ENCODE data around the gene CWC27. TPM values are rescaled to one million over a fixed set of nuclear protein-coding genes. Genes with fewer than 3 reads are reported as not detected.

Gene CWC27
- total RNA-seq, 1 donor from 2014 or later: 23.3 TPM

DNA sequence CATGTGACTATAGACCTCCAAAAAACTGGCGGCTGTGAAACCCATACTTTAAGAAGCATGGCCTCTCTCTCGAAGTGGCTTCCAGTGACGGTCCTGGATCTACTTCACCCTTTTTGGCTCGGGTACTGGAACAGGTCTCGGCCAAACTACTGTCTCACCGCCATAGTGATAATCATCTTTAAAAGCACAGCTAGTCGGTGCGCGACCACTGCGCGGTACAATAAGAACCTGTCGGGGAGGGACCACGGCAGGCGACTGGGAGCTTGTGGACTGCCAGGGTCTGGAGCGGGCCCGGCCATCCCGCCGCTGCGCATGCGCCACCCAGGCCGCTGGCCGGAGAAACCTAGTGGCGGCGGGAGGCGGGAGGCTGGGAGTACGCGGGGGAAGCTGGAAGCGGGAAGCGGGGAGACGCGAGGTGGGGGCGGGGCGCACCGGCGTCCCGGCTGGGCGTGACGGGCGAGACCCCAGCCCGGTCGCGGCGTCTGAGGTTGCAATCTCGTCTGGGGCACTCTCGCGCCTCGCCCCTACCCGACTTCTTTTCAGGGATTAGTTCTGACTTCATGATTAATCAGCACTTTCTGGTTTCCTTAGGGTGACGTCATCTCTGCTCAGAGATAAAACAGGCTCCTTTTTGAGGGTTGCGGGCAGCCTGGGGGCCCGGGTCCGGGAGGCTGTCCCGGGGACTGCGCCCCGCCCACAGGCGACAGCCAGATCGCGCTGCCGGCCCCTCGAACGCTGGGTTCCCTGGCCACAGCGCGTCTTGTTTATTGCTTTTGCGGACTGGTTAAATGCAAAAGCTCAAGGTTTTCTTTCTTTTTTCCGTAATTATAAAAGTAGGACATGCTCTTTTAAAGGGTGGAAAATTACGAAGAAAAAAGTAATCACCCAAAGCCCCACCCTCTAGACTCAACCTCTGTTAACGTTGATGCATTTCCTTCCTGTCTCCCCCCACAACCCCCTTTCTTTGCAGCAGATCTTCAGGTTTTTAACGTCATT, 266.8 kb downstream of the CWC27 start:
- H3K36me3 Mint-ChIP-seq (ENCODE audit: unreplicated experiment): no peaks in the 10 kb centered on the region
- peaks cover 6% of the 10 kb centered on the region for H3K9me3 Mint-ChIP-seq (ENCODE audit: unreplicated experiment)
- H3K4me3 Mint-ChIP-seq (ENCODE audit: unreplicated experiment): peak overlapping the region; percentile 83
- peak; percentile 95 for DNase-seq
- peak overlapping the region; percentile 87 for H3K27ac Mint-ChIP-seq (ENCODE audit: unreplicated experiment)
- H3K4me1 Mint-ChIP-seq (ENCODE audit: low read depth, unreplicated experiment): peaks cover 14% of the 10 kb centered on the region
- TF ChIP-seq CTCF (IDR thresholded peaks at IDR 0.05; ENCODE audit: partially characterized antibody, unreplicated experiment): peak; percentile 10
- no peaks in the 10 kb centered on the region for H3K27me3 Mint-ChIP-seq (ENCODE audit: unreplicated experiment)

DNA sequence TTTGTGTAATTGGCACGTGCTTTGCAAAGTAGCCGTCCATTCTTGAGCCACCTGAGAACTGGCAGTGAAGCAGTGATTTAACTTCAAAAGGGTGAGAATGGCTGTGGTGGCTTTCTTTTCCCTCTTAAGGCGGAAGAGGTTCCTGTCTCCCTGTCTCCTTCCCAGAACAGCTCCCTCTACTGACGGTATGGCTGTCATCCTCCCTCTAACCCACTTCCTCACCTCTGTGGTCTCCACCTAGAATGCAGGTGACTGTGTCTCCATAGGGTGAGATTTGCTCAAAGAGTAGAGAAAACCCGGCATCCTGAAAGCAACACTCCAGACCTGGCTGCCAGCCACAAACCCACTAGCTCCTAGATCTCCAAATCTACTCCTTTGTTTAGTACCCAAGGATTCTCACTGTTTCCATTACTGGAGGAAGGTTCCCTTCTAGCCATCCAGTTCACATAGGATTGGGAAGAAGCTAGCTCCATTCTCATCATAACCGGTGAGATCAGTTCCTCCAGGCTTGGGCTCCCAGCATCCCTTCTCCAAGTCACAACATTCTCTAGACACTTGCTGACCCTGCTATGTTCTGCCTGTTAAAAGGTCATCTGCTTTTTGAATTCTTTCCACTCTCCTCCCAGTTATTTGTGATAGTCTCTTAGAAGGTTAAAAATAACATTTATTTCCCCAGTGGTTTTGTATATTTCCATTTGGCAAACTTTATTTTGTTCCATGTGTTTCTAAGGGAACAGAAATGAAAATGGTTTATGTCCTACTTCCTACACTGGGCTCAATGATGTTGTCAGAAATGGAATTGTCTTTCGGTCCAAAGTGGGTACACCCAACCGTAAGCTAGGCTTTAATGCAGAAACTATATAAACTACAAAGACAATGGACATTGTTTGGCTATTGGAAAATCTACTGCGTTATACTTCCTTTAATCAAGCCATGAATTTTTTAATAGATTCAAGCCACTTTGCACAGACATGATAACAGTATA, 269.4 kb downstream of the CWC27 start:
- H3K9me3 Mint-ChIP-seq (ENCODE audit: unreplicated experiment): peaks cover 4% of the 10 kb centered on the region
- no peak for DNase-seq
- H3K27me3 Mint-ChIP-seq (ENCODE audit: unreplicated experiment): peaks cover 2% of the 10 kb centered on the region
- H3K4me1 Mint-ChIP-seq (ENCODE audit: low read depth, unreplicated experiment): peaks cover 14% of the 10 kb centered on the region
- peak; percentile 32 for TF ChIP-seq CTCF (IDR thresholded peaks at IDR 0.05; ENCODE audit: partially characterized antibody, unreplicated experiment)
- no peaks in the 10 kb centered on the region for H3K36me3 Mint-ChIP-seq (ENCODE audit: unreplicated experiment)
- H3K4me3 Mint-ChIP-seq (ENCODE audit: unreplicated experiment): no peak overlapping the region
- no peak overlapping the region for H3K27ac Mint-ChIP-seq (ENCODE audit: unreplicated experiment)

DNA sequence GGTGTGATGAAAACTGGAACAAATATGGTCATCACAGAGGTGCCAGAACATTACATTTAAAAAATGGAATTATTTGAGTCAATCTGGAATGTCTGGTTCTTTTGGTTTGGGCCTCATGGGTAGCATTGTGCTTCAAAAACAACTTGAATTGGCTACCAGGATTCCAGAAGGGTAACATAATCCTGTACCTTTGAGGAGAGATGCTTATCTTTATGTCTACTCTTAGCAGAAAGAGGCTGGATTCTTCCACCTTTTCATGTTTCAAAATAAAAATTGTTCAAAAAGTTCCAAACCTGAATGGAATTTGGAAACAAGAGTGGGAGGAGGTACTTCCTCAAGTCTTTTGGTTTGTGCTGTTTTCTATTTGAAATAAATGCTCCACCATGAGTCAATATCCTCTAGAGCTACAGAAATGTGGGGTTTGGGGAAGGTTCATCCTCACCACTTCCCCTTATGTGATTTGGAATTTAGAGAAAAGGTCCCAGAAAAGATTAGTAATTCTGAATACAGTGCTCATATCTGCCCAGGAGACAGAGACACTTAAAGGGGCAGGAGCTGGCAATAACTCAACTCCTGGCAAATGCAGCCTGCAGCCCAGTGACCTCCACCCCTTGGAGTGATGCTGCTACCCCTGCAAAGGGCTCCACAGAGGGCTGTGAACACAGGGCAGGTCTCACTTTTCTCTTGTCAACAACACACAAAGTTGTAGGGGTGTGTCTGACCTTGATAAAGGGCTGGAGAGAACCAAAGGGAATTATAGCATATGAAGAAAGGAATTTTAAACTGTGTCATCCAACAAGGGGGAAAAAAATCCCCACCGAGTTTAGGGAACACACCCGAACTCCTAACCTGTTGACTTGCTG, 272.8 kb downstream of the CWC27 start:
- Mint-ChIP-seq H3K4me3 (ENCODE audit: unreplicated experiment) (no peak overlapping the region), H3K4me1 (ENCODE audit: low read depth, unreplicated experiment) (no peaks in the 10 kb centered on the region), H3K27me3 (ENCODE audit: unreplicated experiment) (peaks cover 2% of the 10 kb centered on the region), H3K36me3 (ENCODE audit: unreplicated experiment) (no peaks in the 10 kb centered on the region), H3K9me3 (ENCODE audit: unreplicated experiment) (peaks cover 2% of the 10 kb centered on the region), H3K27ac (ENCODE audit: unreplicated experiment) (no peak overlapping the region)
- TF ChIP-seq CTCF (IDR thresholded peaks at IDR 0.05; ENCODE audit: partially characterized antibody, unreplicated experiment): no peak
- no peak for DNase-seq

GRCh38 chr5:65043843-65044359, 275.2 kb downstream of the CWC27 start:
- no peak for TF ChIP-seq CTCF (IDR thresholded peaks at IDR 0.05; ENCODE audit: partially characterized antibody, unreplicated experiment)
- H3K27ac Mint-ChIP-seq (ENCODE audit: unreplicated experiment): no peak overlapping the region
- no peaks in the 10 kb centered on the region for H3K9me3 Mint-ChIP-seq (ENCODE audit: unreplicated experiment)
- no peaks in the 10 kb centered on the region for H3K36me3 Mint-ChIP-seq (ENCODE audit: unreplicated experiment)
- H3K27me3 Mint-ChIP-seq (ENCODE audit: unreplicated experiment): peaks cover 2% of the 10 kb centered on the region
- no peak for DNase-seq
- H3K4me1 Mint-ChIP-seq (ENCODE audit: low read depth, unreplicated experiment): no peaks in the 10 kb centered on the region
- no peak overlapping the region for H3K4me3 Mint-ChIP-seq (ENCODE audit: unreplicated experiment)
